ENCODE results near the gene RNU6-9.
"Not testable (repeated sequence)": the region's sequence is repeated elsewhere in the genome, so short reads cannot be mapped to it uniquely, and the experiment has no call there.

Gene RNU6-9

DNA sequence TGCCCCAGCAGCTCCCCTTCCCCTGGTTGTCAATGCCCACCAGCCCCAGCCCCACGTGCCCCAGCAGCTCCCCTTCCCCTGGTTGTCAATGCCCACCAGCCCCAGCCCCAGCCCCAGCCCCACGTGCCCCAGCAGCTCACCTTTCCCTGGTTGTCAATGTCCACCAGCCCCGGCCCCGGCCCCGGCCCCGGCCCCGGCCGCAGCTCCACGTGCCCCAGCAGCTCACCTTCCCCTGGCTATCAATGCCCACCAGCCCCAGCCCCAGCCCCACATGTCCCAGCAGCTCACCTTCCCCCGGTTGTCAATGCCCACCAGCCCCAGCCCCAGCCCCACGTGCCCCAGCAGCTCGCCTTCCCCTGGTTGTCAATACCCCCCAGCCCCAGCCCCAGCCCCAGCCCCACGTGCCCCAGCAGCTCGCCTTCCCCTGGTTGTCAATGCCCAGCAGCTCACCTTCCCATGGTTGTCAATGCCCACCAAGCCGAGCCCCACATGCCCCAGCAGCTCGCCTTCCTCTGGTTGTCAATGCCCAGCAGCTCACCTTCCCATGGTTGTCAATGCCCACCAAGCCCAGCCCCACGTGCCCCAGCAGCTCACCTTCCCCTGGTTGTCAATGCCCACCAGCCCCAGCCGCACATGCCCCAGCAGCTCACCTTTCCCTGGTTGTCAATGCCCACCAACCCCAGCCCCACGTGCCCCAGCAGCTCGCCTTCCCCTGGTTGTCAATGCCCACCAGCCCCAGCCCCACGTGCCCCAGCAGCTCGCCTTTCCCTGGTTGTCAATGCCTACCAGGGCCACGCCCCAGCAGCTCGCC, 14.3 kb upstream of the RNU6-9 start:
- not testable (repeated sequence) for DNase-seq

DNA sequence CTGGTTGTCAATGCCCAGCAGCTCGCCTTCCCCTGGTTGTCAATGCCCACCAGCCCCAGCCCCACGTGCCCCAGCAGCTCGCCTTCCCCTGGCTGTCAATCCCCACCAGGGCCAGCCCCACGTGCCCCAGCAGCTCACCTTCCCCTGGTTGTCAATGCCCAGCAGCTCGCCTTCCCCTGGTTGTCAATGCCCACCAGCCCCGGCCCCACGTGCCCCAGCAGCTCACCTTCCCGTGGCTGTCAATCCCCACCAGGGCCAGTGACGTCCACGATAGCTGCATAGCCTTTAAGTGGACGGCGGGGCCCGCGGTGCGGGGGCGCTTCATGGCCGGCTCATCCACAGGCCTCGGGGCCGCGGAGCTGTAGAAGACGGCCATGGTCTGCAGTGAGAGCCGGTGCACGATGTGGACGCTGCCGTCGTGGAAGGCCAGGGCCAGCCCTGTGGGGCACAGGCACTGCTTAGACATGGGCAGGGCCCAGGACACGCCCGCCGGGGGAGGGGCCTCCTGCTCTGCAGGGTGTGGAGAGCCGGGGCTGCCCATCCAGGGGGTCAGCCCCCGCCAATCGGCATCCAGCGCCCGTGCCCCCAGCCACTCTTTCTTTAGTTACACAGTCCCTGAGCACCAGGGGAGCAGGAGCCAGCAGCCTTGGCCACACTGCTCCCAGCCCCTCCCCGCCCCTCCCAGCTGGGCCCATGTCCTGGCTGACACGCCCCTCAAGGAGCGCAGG, 13.4 kb upstream of the RNU6-9 start:
- no peak for DNase-seq

DNA sequence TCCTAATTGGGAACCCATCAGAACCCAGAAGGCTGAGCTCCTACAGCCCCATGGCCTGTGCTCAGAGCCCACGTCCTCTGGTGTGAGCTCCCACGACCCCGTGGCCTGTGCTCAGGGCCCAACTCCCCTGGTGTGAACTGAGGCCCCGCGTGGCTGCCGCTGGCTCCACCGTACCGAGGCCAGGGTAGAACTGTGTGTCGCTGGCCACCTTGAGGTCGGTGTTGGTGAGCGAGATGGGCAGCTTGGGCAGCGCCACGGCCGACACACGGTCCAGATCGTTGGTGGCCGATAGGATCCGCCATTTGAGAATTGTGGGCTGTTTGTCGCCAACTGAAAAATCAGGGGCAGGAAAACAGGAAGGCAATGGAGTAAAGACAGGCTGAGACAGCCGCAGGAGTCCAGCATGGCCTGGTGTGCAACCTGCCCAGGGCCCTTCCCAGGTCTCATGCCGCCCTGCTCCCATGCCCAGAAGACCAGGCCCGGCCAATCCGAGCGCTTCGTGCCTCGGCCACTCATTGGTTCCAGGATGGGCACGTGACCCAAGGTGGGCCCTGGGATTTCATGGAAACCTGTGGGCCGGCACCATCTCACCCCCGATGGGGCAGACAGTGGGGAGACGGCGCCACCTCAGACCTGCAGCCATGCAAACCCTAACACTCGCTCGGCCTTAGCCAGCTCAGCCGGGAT, 11.8 kb upstream of the RNU6-9 start:
- DNase-seq = no peak

DNA sequence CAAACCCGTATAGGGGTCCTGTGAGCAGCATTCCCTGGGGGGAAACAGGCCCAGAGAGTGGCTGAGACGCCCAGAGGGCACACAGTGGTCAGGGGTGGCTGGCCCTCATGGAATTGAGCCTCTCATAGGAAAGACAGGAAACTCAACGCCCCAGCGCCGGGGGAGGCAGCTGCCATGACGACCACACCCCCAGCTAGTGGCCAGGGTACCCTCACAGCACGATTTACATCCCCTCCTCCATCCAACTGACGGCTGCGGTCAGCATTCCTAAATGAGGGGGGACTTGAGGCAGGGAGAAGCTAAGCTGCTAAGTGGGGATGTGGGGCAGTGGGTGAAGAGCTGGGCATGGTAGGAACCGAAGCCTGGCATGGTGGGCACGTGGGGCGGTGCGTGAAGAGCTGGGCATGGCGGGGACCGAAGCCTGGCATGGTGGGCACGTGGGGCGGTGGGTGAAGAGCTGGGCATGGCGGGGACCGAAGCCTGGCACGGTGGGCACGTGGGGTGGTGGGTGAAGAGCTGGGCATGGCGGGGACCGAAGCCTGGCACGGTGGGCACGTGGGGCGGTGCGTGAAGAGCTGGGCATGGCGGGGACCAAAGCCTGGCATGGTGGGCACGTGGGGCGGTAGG, 10.3 kb upstream of the RNU6-9 start:
- no peak for DNase-seq

DNA sequence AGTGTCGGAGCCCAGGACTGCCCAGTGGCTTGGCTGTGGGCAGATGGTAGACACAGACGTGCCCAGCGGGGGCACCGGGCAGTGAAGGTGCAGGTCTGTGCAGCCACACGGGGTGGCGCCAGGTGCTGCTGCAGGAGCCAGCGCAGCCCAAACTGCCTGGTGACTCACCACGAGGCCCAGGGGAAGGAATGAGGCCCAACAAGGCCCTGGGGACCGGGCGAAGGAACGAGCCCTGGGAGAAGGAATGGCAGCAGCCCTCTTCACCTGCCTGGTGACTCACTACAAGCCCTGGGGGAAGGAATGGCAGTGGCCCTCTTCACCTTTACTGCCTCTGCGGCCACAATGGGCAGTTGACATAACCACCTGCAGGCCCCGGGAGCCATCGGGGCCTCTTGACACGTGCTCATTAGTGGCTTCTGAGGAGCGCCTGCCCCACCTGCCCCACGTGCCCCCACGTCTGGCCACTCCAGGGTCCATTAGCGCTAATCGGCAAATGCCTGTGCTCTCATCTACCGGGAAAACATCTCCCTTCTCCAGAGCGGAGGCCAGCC, 9.5 kb upstream of the RNU6-9 start:
- no peak for DNase-seq

DNA sequence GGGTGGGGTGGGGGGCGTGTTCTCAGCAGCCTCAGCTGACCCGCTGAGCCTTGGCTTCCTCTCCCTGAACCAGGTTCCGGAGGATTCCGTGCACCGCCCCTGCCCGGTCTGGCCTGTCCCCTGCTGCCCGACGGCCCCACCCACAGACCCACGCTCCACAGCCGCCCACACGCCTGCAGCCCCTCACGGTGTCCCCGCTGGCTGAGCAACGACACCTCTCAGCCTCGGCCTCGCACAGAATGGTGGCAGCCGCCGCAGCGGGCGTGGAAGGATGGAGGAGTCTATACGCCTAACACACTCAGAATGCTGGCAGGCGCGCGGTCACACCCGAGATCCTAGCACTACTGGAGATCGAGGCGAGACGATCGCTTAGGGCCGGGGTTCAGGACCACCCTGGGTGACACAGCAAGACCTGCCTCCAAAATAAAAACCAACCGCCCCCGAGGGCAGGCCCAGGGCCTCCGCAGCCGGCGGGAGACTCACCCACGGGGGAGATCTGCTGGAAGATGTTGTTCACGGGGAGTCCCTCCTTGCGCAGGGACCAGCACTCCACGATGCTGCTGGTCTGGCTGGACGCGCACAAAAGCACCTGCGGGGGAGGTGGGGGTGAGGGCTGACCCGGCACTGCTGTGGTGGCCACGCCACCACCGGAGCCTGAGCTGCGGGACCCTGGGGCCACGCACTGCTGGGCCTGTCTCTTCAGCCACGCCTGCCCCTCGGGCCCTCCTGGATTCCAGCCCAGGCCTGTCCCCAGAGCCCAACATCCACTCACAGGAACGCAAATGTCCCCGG, 8.7 kb upstream of the RNU6-9 start:
- DNase-seq = no peak

DNA sequence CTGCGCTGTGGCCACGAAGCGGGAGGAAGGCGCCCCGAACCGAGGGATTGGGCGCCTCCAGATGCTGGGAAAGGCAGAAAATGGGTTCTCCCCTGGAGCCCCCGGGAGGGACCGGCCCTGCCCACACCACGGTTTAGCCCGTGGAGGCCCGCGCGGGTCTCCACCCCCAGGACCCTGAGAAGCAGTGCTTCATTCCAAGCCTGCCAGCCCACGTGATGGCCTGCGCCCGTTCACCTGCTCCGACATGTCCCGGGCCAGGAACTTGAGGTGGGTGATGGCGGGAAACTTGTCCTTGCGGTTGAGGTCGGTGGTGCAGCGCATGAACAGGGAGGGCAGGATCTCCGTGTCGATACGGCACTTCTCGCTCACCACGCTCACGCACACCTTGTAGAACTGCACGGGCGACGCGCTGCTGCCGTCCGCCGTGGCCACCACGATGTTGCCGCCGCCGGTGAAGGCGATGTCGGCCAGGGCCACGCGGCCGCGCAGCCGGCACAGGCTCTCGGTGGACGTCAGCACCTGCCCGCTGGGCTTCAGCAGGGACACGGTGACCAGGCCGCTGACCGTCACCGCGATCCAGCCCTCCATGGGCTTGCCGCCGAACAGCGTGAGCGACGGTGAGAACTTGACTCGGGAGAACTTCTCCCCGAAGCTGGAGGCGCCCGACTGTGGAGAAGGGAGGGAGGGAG, 7.6 kb upstream of the RNU6-9 start:
- no peak for DNase-seq

DNA sequence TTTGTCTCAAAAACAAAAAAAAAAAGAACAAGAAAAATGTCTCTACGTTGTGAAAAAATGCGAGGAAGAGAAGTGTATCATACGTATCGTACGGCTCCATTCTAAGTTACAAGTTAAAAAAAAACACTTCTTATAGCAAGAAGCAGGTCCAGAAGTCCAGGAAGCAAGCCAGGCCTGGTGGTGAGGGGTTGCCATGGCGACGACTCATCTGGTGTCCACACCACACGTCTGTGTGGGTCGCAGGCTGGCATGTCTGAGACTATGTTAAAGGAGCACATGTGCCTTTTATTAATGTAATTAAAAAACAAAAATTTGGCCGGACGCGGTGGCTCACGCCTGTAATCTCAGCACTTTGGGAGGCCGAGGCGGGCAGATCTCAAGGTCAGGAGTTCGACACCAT, 6.2 kb upstream of the RNU6-9 start:
- DNase-seq = peak; percentile 66

DNA sequence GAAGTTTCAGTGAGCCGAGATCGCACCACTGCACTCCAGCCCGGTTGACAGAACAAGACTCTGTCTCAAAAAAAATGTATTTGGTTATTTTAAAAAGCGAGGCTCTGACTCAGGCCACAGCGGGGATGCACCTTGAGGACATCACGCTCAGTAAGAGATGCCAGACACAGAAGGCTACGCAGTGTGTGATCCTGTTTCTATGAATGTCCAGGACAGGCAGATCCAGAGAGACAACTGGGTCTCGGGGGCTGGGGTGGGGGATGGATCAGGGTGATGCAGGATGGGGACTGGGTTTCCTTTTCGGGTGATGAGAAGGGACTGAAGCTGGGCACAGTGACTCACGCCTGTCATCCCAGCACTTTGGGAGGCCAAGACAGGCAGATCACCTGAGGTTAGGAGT, 5.7 kb upstream of the RNU6-9 start:
- no peak for DNase-seq

DNA sequence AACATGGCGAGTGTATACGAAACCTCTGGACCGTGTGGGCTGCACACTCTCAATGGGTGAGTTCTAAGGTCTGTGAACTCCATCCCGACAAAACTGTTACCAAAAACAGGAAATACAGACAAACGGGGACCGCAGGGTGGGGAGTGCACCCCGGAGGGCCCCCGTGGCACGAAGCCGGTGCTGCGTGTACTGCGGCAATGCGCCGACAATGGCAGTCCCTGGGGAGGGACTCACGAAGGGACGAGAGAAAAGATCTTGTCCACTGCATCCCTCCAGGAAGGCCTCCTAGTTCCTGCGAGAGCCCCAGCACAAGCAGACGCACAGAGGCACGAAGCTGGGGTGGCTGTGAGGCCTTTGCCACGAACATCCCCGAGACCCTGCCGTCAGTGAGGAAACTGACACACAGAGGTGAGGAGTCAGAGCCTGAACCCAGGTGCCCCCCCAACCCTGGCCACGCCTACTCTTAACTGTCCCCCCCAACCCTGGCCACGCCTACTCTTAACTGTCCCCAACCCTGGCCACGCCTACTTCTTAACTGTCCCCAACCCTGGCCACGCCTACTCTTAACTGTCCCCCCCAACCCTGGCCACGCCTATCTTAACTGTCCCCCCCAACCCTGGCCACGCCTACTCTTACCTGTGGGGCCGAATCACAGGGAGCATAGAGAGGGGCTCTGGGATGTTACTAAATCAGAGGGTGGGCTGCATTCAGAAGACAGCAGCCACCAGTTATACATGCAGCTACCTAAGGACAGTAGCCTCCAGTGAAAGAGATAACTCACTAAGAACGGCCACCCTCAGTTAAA, 4.5 kb upstream of the RNU6-9 start:
- DNase-seq = no peak

DNA sequence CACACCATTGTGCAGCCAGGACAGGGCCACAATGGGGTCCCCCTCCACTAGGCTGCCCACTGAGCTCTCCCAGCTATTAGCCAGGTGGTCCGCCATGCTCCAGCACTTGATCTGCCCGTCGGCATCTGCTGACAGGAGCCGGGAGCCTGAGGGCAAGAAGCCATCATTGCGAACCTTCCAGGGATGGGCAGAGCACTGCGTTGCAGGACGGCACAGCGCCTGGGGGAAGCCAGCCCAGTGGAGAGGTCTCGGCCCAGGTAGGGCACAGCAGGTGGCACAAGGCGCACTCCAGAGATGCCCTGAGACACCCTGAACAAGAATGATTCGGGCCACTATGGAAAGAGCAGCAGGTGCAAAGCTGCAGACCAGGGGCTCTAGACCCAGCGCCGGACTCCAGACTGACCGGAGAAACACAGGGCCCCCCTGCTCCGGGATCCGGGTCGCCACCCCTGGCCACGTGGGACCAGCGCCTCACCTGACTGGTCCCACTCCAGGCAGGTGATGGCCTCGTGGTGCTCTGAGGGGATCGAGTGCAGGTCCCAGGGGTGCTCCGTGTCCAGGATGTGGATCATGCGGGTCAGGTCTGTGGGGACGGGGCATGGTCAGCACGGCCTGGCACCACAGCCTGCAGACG, 3.5 kb upstream of the RNU6-9 start:
- no peak for DNase-seq

DNA sequence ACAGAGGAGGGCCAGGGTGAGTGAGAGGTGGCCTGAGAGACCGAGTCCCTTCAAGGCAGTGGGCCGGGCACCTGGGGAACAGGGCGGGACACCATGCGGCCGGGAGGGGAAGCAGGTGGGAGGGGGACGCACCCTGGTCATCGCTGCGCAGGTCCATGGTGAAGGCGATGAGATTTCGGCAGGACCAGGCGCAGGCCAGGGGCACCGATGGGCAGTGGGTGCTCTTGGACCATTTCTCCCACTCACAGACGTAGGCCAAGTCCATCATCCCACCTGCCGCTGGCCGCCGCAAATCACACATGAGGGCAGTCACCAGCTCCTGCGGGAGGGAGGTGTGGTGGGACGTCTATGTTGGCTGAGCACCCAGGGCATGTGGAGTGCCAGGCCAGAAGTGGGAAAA, 2.5 kb upstream of the RNU6-9 start:
- no peak for DNase-seq

DNA sequence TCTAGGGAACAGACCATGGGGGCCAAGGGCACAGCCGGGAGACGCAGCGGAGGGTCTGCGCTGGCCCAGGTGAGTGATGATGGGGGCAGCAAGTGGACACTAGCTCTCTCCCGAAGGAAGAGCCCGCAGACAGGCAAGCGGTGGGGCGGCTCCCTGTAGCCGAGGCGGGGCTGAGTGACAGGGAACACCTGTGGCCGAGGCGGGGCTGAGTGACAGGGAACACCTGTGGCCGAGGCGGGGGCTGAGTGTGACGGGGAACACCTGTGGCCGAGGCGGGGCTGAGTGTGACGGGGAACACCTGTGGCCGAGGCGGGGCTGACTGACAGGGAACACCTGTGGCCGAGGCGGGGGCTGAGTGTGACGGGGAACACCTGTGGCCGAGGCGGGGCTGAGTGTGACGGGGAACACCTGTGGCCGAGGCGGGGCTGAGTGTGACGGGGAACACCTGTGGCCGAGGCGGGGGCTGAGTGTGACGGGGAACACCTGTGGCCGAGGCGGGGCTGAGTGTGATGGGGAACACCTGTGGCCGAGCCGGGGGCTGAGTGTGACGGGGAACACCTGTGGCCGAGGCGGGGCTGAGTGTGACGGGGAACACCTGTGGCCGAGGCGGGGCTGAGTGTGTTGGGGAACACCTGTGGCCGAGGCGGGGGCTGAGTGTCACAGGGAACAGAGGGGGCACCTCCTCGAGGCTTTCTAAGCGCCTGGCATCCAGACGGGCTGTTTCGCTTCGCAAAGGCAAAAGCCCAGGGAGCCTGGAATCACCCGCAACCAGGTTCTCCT, 1.7 kb upstream of the RNU6-9 start:
- not testable (repeated sequence) for DNase-seq

DNA sequence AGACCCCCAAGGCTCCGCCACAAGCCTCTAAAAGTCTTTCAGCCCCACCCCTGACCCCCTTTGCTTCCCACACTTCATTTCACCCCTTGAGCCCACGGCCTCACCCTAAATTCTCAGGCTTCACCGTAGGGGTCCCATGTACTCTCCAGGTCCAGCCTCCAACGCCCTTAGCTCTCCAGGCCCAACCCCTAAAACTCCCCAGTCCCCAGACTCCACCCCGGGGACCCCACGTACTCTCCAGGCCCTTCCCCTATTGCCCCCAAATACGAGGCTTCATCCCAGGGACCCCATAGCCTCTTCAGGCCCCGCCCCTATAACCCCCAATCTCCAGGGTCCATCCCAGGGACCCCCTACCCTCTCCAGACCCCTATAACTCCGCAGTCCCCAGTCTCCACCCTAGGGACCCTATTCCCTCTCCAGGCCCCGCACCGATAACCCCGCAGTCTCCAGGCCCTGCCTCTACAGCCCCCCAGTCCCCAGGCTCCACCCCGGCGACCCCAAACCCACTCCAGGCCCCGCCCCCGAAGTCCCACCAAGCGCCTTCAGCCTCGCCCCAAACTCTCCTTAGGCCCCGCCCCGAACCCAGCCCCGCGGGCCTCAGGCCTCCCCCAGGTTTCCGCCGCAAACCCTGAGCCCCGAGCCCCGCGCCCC, 916 bp upstream of the RNU6-9 start:
- DNase-seq = peak; percentile 73

DNA sequence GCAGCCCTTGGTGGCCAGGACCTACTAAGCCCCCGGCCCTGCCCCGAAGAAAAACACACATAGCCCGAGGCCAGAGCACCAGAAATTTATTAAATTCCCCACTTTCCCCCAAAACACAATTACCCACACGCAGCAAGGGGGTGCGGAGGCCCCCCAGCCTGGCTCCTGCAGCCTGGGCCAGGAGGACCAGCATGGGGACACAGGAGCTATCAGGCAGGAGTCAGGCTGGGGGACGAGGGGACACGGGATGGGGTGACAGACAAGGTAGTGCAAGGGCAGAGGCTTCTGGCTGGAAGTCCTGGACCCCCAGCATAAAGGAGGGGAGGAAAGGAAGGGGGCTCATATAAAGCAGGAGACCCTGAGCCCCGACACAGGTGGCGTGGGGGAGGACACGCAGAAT, 3.1 kb downstream of the RNU6-9 start:
- no peak for DNase-seq

DNA sequence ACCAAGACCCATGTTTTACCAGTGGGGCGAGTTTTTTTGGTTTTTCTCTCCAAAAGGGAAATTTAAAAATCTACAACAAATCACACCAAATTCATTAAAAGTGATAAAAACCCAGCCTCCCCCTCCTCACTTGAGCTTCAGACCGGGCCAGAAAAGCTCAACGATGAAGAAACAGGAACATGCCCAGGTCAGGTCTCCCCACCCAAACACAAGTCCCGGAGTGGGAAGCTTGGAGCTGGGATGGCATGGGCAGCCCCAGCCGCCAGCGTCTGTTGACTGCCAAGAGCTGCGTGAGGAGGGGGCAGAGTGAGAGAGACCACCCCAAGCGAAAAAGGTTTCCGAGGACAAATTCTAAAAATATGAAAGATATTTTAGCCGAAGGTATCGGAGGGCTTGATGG, 3.7 kb downstream of the RNU6-9 start:
- no peak for DNase-seq

DNA sequence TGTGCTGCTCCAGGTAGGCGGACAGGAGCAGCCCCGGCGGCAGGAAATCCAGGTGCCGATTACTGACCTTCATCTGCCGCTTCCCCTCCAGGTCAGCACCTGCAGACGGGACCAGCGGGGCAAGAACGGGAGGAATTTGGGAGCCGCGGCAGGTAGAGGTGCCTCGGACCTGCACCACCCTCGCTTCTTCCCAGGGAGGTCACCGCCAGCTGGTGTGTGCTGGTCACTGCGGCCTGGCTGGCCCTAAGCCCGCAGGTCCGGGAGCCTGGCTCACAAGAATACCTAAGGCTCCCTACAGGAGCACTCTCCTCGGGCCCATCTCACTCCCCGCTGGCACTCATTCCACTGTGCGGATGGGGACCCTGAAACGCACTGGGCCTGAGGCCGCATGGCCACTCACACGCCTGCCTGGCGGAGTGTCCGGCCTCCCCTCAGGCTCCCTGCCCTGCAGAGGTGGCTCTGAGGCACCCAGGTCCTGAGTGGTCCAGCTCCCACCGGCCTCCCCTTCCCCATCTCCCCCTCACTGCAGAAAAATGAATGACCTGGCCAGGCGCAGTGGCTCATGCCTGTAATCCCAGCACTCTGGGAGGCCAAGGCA, 4.3 kb downstream of the RNU6-9 start:
- no peak for DNase-seq

DNA sequence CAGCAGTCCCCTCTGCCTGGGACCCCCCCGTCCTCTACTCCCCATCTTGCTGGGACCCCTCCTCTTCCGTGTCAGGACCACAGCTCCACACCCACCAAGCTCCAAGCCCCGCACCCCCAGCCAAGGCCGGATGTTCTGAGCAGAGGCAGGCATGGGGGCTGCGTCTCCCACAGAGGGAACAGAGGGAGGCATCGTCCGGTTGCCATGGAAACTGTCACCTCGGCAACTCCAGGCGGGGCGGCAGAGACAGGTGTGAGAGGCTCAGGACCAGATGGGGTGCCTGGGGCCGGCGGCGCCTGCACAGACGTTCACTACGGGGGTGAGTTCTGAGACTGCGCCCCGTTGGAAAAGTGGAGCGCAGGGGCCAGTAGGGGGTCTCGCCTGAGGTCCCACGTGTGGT, 5.4 kb downstream of the RNU6-9 start:
- DNase-seq = no peak

All from femur (tissue), 1 donor.